Measurements from ENCODE around the gene CDX1. TPM values are rescaled to one million over a fixed set of nuclear protein-coding genes. Genes with fewer than 3 reads are reported as not detected.

Gene CDX1
- total and polyA plus RNA-seq, 5 experiments from 2014 or later = not detected

- H3K4me1 Mint-ChIP-seq = peaks cover 0 to 6% (median 0%) of the 10 kb centered on the region in 4 donors
- H3K9me3 Mint-ChIP-seq = no peaks in the 10 kb centered on the region
- peaks cover 0 to 4% (median 0%) of the 10 kb centered on the region in 5 donors for H3K27me3 Mint-ChIP-seq
- H3K4me3 Mint-ChIP-seq = no peak overlapping the region
- POLR2A ChIA-PET = no interaction called here
- ATAC-seq = no peak
- H3K36me3 Mint-ChIP-seq = no peaks in the 10 kb centered on the region
- H3K27ac Mint-ChIP-seq = no peak overlapping the region
- no peak for DNase-seq
Measured at GRCh38 chr5:150124596-150124995, 42.0 kb upstream of the CDX1 start.

GRCh38 chr5:150125334-150125733 is 41.2 kb upstream of the CDX1 start:
- no peaks in the 10 kb centered on the region for H3K9me3 Mint-ChIP-seq
- no peaks in the 10 kb centered on the region for H3K36me3 Mint-ChIP-seq
- ATAC-seq = no peak
- DNase-seq = no peak
- H3K27ac Mint-ChIP-seq = no peak overlapping the region
- H3K27me3 Mint-ChIP-seq = peaks cover 0 to 4% (median 0%) of the 10 kb centered on the region in 5 donors
- peaks cover 0 to 12% (median 2%) of the 10 kb centered on the region in 4 donors for H3K4me1 Mint-ChIP-seq
- no peak overlapping the region for H3K4me3 Mint-ChIP-seq
- POLR2A ChIA-PET = no interaction called here

- H3K9me3 Mint-ChIP-seq = no peaks in the 10 kb centered on the region
- POLR2A ChIA-PET = no interaction called here
- peaks cover 0 to 4% (median 0%) of the 10 kb centered on the region in 5 donors for H3K27me3 Mint-ChIP-seq
- no peak for DNase-seq
- peaks cover 0 to 21% (median 2%) of the 10 kb centered on the region in 4 donors for H3K4me1 Mint-ChIP-seq
- peak overlapping the region in 1 of 10 donors; percentile 50 for H3K27ac Mint-ChIP-seq
- no peak overlapping the region for H3K4me3 Mint-ChIP-seq
- no peaks in the 10 kb centered on the region for H3K36me3 Mint-ChIP-seq
- no peak for ATAC-seq
Measured at GRCh38 chr5:150126199-150126920, 40.2 kb upstream of the CDX1 start.

DNA sequence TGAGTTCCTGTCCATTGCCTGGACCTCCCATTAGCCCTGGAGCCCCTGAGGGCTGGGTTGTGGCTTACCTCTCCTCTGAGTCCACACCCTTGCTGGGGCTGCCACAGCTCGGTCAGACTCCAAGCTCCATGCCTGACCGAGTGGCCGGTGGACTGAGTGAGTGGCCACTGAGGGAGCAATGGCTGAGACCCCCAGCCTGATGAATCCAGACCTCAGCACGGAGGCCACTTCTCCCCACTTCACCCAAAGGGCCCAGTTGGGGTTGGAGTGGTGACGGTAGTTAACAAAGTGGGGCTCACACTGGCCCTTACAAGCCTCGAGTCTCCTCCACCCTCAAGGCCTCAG is 39.7 kb upstream of the CDX1 start:
- Mint-ChIP-seq H3K4me1 (peaks cover 0 to 21% (median 2%) of the 10 kb centered on the region in 4 donors), H3K9me3 (no peaks in the 10 kb centered on the region), H3K27me3 (peaks cover 0 to 4% (median 0%) of the 10 kb centered on the region in 5 donors), H3K4me3 (no peak overlapping the region), H3K27ac (no peak overlapping the region), H3K36me3 (no peaks in the 10 kb centered on the region)
- DNase-seq (no peak), ATAC-seq (no peak)
- POLR2A ChIA-PET = no interaction called here

DNA sequence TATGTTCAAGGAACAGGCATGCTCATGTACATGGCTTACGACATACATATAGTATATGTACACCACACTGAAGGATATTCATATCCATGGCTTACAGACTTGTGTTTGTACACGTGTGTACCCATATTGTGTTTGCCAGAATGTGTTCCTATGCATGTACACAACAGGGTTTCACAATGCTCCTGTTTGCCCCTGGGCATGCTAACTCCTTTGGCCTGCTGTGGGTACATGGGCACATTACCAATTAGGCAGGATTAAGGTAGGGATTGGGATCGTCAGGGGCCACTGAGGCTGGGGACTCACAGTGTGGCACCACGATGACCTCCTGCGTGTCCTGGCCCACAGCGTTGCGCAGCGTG is 37.1 kb upstream of the CDX1 start:
- Mint-ChIP-seq H3K27ac (no peak overlapping the region), H3K36me3 (no peaks in the 10 kb centered on the region), H3K4me3 (no peak overlapping the region), H3K4me1 (peaks cover 0 to 19% (median 2%) of the 10 kb centered on the region in 4 donors), H3K9me3 (no peaks in the 10 kb centered on the region), H3K27me3 (peaks cover 0 to 4% (median 0%) of the 10 kb centered on the region in 5 donors)
- DNase-seq = no peak
- POLR2A ChIA-PET = no interaction called here
- no peak for ATAC-seq

- POLR2A ChIA-PET = no interaction called here
- Mint-ChIP-seq H3K36me3 (no peaks in the 10 kb centered on the region), H3K4me3 (no peak overlapping the region), H3K27me3 (peaks cover 0 to 4% (median 0%) of the 10 kb centered on the region in 5 donors), H3K4me1 (peaks cover 0 to 19% (median 2%) of the 10 kb centered on the region in 4 donors), H3K9me3 (no peaks in the 10 kb centered on the region), H3K27ac (no peak overlapping the region)
- ATAC-seq = peak; percentile 40 to 47
- DNase-seq = peak in 9 of 10 donors; percentile 7 to 40 (median 34)
Measured at GRCh38 chr5:150129813-150130492, 36.6 kb upstream of the CDX1 start.

- H3K27ac Mint-ChIP-seq = no peak overlapping the region
- H3K4me3 Mint-ChIP-seq = no peak overlapping the region
- H3K4me1 Mint-ChIP-seq = peaks cover 0 to 19% (median 2%) of the 10 kb centered on the region in 4 donors
- DNase-seq (no peak), ATAC-seq (no peak)
- H3K27me3 Mint-ChIP-seq = peaks cover 0 to 4% (median 0%) of the 10 kb centered on the region in 5 donors
- H3K9me3 Mint-ChIP-seq = no peaks in the 10 kb centered on the region
- POLR2A ChIA-PET = no interaction called here
- H3K36me3 Mint-ChIP-seq = no peaks in the 10 kb centered on the region
Measured at GRCh38 chr5:150130493-150130922, 36.1 kb upstream of the CDX1 start.

GRCh38 chr5:150131461-150131860 is 35.1 kb upstream of the CDX1 start:
- Mint-ChIP-seq H3K4me3 (no peak overlapping the region), H3K4me1 (peaks cover 0 to 19% (median 2%) of the 10 kb centered on the region in 4 donors), H3K27ac (no peak overlapping the region), H3K9me3 (no peaks in the 10 kb centered on the region), H3K27me3 (peaks cover 0 to 4% (median 2%) of the 10 kb centered on the region in 5 donors), H3K36me3 (no peaks in the 10 kb centered on the region)
- ATAC-seq (no peak), DNase-seq (no peak)
- POLR2A ChIA-PET = no interaction called here

GRCh38 chr5:150131978-150132694 is 34.4 kb upstream of the CDX1 start:
- no peaks in the 10 kb centered on the region for H3K9me3 Mint-ChIP-seq
- no peaks in the 10 kb centered on the region for H3K36me3 Mint-ChIP-seq
- POLR2A ChIA-PET = no interaction called here
- DNase-seq = no peak
- H3K4me1 Mint-ChIP-seq = peaks cover 0 to 19% (median 2%) of the 10 kb centered on the region in 4 donors
- peaks cover 0 to 4% (median 2%) of the 10 kb centered on the region in 5 donors for H3K27me3 Mint-ChIP-seq
- H3K27ac Mint-ChIP-seq = peak overlapping the region in 1 of 10 donors; percentile 15
- ATAC-seq = no peak
- H3K4me3 Mint-ChIP-seq = no peak overlapping the region

GRCh38 chr5:150132740-150133139 is 33.8 kb upstream of the CDX1 start:
- H3K27me3 Mint-ChIP-seq = peaks cover 0 to 6% (median 2%) of the 10 kb centered on the region in 5 donors
- no peak for ATAC-seq
- no peak for DNase-seq
- H3K4me1 Mint-ChIP-seq = peaks cover 0 to 19% (median 2%) of the 10 kb centered on the region in 4 donors
- no peaks in the 10 kb centered on the region for H3K9me3 Mint-ChIP-seq
- no peak overlapping the region for H3K4me3 Mint-ChIP-seq
- POLR2A ChIA-PET = no interaction called here
- no peaks in the 10 kb centered on the region for H3K36me3 Mint-ChIP-seq
- H3K27ac Mint-ChIP-seq = no peak overlapping the region

DNA sequence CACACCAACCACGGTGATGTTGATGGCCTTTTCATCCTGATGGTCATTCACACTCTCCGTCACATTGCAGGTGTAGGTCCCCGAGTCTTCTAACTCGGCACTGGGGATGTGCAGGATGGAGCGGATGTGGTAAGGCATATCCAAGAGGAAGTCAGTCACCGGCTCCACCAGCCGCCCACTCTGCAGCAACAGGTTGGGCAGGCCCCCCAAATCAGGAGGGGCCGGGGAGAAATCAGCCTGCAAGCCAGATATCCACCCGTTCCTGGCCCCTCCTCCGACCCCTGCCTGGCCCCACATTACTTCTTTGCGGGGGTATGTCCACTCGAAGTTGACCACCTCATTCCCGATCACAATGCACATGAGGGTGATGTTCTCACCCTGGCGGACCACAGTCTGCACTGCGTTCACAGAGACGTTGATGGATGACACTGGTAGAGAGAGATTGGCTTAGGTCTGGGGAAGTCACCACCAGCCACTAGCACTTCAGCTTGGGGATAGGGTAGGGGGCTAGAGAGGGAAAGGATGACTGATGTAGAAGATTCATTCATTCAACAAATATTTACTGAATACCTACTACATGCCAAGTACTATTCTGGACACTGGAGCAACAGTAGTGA is 32.9 kb upstream of the CDX1 start:
- Mint-ChIP-seq H3K27me3 (peaks cover 0 to 4% (median 2%) of the 10 kb centered on the region in 5 donors), H3K4me3 (no peak overlapping the region), H3K27ac (peak overlapping the region in 1 of 10 donors; percentile 15), H3K36me3 (no peaks in the 10 kb centered on the region), H3K4me1 (peaks cover 0 to 19% (median 2%) of the 10 kb centered on the region in 4 donors), H3K9me3 (no peaks in the 10 kb centered on the region)
- ATAC-seq = no peak
- POLR2A ChIA-PET = no interaction called here
- DNase-seq = no peak

DNA sequence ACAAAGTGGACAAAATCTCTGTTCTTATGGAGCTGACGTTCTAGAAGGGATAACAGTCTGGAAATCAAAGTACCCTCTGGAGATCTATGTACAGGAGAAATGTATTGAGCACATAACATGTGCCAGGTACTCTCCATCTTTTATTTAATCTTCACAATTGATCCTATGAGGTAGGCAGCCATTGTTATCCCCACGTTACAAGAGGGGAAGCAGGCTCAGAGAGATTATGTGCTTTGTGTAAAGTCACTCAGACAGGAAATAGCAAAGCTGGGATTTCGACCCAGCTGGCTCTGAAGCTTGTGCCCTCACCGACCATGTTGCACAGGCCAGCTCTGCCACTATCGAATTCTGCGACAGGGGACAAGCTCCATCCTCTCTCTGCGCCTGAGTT is 32.4 kb upstream of the CDX1 start:
- Mint-ChIP-seq H3K27ac (no peak overlapping the region), H3K4me1 (peaks cover 0 to 19% (median 2%) of the 10 kb centered on the region in 4 donors), H3K27me3 (peaks cover 0 to 4% (median 2%) of the 10 kb centered on the region in 5 donors), H3K4me3 (no peak overlapping the region), H3K9me3 (no peaks in the 10 kb centered on the region), H3K36me3 (no peaks in the 10 kb centered on the region)
- POLR2A ChIA-PET = no interaction called here
- no peak for DNase-seq
- ATAC-seq = no peak
